ENCODE data around the gene SPIRE2.

- TF ChIP-seq, protein P1, sequence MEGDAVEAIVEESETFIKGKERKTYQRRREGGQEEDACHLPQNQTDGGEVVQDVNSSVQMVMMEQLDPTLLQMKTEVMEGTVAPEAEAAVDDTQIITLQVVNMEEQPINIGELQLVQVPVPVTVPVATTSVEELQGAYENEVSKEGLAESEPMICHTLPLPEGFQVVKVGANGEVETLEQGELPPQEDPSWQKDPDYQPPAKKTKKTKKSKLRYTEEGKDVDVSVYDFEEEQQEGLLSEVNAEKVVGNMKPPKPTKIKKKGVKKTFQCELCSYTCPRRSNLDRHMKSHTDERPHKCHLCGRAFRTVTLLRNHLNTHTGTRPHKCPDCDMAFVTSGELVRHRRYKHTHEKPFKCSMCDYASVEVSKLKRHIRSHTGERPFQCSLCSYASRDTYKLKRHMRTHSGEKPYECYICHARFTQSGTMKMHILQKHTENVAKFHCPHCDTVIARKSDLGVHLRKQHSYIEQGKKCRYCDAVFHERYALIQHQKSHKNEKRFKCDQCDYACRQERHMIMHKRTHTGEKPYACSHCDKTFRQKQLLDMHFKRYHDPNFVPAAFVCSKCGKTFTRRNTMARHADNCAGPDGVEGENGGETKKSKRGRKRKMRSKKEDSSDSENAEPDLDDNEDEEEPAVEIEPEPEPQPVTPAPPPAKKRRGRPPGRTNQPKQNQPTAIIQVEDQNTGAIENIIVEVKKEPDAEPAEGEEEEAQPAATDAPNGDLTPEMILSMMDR (IDR thresholded peaks at IDR 0.05; ENCODE audit: poor library complexity), result no peak
- TF ChIP-seq EZH2 (IDR thresholded peaks at IDR 0.05; ENCODE audit: borderline replicate concordance), result no peak
Measured at GRCh38 chr16:89847940-89848297, 19.6 kb downstream of the SPIRE2 start.

All from hepatocyte (in vitro differentiated cells).